Loucy (cell line): Measurements from ENCODE around the gene KLHL8.

ENCODE experiments used
- H2AFZ ChIP-seq: fragments of 200-600 bp; sonication (generic); 2 replicates; pipeline ENCODE4 v1.6.0; 2016; ENCODE audit warnings: antibody characterized with exemption, mild to moderate bottlenecking, low read length, moderate library complexity
- H3F3A ChIP-seq: fragments of 200-600 bp; 2 replicates; pipeline ENCODE4 v1.6.0; 2016; ENCODE audit warnings: antibody characterized with exemption, low read depth, mild to moderate bottlenecking
- H3K27me3 ChIP-seq: fragments of 200-600 bp; sonication (generic); 2 replicates; pipeline ENCODE4 v1.6.1; 2014; ENCODE audit warnings: low read length, mild to moderate bottlenecking; ENCODE audit not compliant: insufficient read depth, poor library complexity, severe bottlenecking
- H3K36me3 ChIP-seq: fragments of 200-600 bp; sonication (generic); 2 replicates; pipeline ENCODE4 v1.6.1; 2016; ENCODE audit warnings: low read length; ENCODE audit not compliant: insufficient read depth
- H3K4me1 ChIP-seq: fragments of 200-600 bp; sonication (generic); 2 replicates; pipeline ENCODE4 v1.5.1; 2014; ENCODE audit warnings: low read length, mild to moderate bottlenecking; ENCODE audit not compliant: insufficient read depth, poor library complexity, severe bottlenecking
- H3K4me2 ChIP-seq: fragments of 200-600 bp; sonication (generic); 2 replicates; pipeline ENCODE4 v1.6.0; 2014; ENCODE audit warnings: antibody characterized with exemption, low read length, low read depth, mild to moderate bottlenecking; ENCODE audit not compliant: poor library complexity, severe bottlenecking
- H3K4me3 ChIP-seq: fragments of 200-600 bp; sonication (generic); 2 replicates; pipeline ENCODE4 v1.5.1; 2014; ENCODE audit warnings: low read length, mild to moderate bottlenecking, mixed read lengths; ENCODE audit not compliant: poor library complexity, severe bottlenecking
- H3K79me2 ChIP-seq: fragments of 200-600 bp; sonication (generic); 2 replicates; pipeline ENCODE4 v1.6.1; 2014; ENCODE audit warnings: low read length; ENCODE audit not compliant: insufficient read depth
- H3K9ac ChIP-seq: fragments of 200-600 bp; sonication (generic); 2 replicates; pipeline ENCODE4 v1.6.0; 2014; ENCODE audit warnings: mild to moderate bottlenecking, low read depth, low read length, moderate library complexity; ENCODE audit not compliant: poor library complexity, severe bottlenecking
- H3K9me2 ChIP-seq: fragments of 200-600 bp; sonication (generic); replicated peaks from 2 replicates; pipeline ENCODE4 v1.6.1; 2016; ENCODE audit warnings: low read depth, low read length, mixed read lengths
- H3K9me3 ChIP-seq: fragments of 200-600 bp; sonication (generic); 2 replicates; pipeline ENCODE4 v1.6.1; 2014; ENCODE audit warnings: mild to moderate bottlenecking, antibody characterized with exemption, low read length, low read depth; ENCODE audit not compliant: insufficient read depth
- H4K20me1 ChIP-seq: fragments of 200-600 bp; sonication (generic); 2 replicates; pipeline ENCODE4 v1.6.0; 2014; ENCODE audit warnings: antibody characterized with exemption, low read length, mild to moderate bottlenecking; ENCODE audit not compliant: insufficient read depth, poor library complexity, severe bottlenecking
- CTCF ChIP-seq: fragments of 200-600 bp; sonication (generic); conservative IDR thresholded peaks from 2 replicates; pipeline ENCODE4 v1.5.1; 2014; ENCODE audit warnings: mild to moderate bottlenecking, antibody characterized with exemption, low read length
- EZH2phosphoT487 ChIP-seq: fragments of 200-600 bp; IDR thresholded peaks from 2 replicates; pipeline ENCODE4 v1.6.1; 2018; ENCODE audit warnings: antibody characterized with exemption, mild to moderate bottlenecking, moderate library complexity, borderline replicate concordance

Gene KLHL8

GRCh38 chr4:87171944-87172343 is 48.5 kb downstream of the KLHL8 start:
- Histone ChIP-seq H3K9me3 (no peaks in the 10 kb centered on the region), H2AFZ (no peak overlapping the region), H3K27me3 (no peaks in the 10 kb centered on the region), H3K4me2 (no peak overlapping the region), H3K9me2 (no peaks in the 10 kb centered on the region), H4K20me1 (no peaks in the 10 kb centered on the region), H3K4me3 (no peak overlapping the region), H3K9ac (no peak overlapping the region), H3K36me3 (peaks cover 32% of the 10 kb centered on the region; the same call in 1 of the 2 replicates), H3F3A (no peaks in the 10 kb centered on the region), H3K4me1 (no peaks in the 10 kb centered on the region), H3K79me2 (no peaks in the 10 kb centered on the region)
- TF ChIP-seq CTCF, result no peak
- no peak for TF ChIP-seq EZH2phosphoT487

- Histone ChIP-seq H3K36me3 (peaks cover 48% of the 10 kb centered on the region; the same call in 1 of the 2 replicates), H3K4me2 (no peak overlapping the region), H3K79me2 (no peaks in the 10 kb centered on the region), H3K4me3 (no peak overlapping the region), H3K9me3 (no peaks in the 10 kb centered on the region), H4K20me1 (no peaks in the 10 kb centered on the region), H3F3A (no peaks in the 10 kb centered on the region), H3K4me1 (no peaks in the 10 kb centered on the region), H3K27me3 (no peaks in the 10 kb centered on the region), H2AFZ (no peak overlapping the region), H3K9me2 (no peaks in the 10 kb centered on the region), H3K9ac (no peak overlapping the region)
- TF ChIP-seq EZH2phosphoT487 (no peak), CTCF (no peak)
Measured at GRCh38 chr4:87166296-87166854, 54.0 kb downstream of the KLHL8 start.

DNA sequence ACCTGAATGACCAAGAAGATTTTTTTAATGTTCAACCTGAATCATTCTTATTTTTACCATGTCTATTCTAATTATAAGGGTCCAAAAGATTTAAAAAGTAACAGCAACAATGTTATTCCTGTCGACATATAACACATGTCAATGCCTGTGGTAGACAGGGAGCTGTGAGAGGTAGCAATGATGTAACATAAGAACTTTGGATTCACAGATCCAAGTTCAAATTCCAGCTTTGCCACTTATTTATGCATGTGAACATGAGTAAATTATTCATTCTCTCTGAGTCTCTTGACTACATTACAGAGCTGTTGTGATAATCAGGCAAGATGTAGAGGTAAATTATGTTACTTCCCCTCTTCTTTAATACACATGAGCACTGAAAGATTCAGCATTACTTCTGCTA is 54.5 kb downstream of the KLHL8 start:
- Histone ChIP-seq H3K27me3 (no peaks in the 10 kb centered on the region), H3K4me1 (no peaks in the 10 kb centered on the region), H3K79me2 (no peaks in the 10 kb centered on the region), H3K9ac (no peak overlapping the region), H2AFZ (no peak overlapping the region), H3F3A (no peaks in the 10 kb centered on the region), H3K4me3 (no peak overlapping the region), H3K9me2 (no peaks in the 10 kb centered on the region), H4K20me1 (no peaks in the 10 kb centered on the region), H3K36me3 (peaks cover 48% of the 10 kb centered on the region; the same call in 1 of the 2 replicates), H3K4me2 (no peak overlapping the region), H3K9me3 (no peaks in the 10 kb centered on the region)
- TF ChIP-seq CTCF, result no peak
- no peak for TF ChIP-seq EZH2phosphoT487
